PFSK-1 (cell line): ENCODE measurements around the gene FZR1.

Source experiments
- FOXP2 ChIP-seq: optimal IDR thresholded peaks from 2 replicates; pipeline ENCODE3; 2011; ENCODE audit warnings: borderline replicate concordance, control low read depth, inconsistent platforms; ENCODE audit not compliant: insufficient read depth; ENCODE audit errors: extremely low read length, extremely low read depth
- POLR2AphosphoS5 ChIP-seq: IDR thresholded peaks from 2 replicates; pipeline ENCODE4 v1.6.1; 2012; ENCODE audit warnings: low read depth, mild to moderate bottlenecking, control low read depth, low read length, moderate library complexity
- SIN3A ChIP-seq: IDR thresholded peaks from 2 replicates; pipeline ENCODE4 v1.6.1; 2012; ENCODE audit warnings: mild to moderate bottlenecking, low read length, moderate library complexity, borderline replicate concordance; ENCODE audit not compliant: insufficient read depth
- TAF1 ChIP-seq: IDR thresholded peaks from 2 replicates; pipeline ENCODE4 v1.6.1; 2012; ENCODE audit warnings: low read length, control low read depth, borderline replicate concordance; ENCODE audit not compliant: insufficient read depth
- TF ChIP-seq, protein P1 (sequence below), 2 experiments: IDR thresholded peaks; 2 replicates each; pipeline versions ENCODE4 v1.6.1 to v1.8.0; 2011 to 2012; ENCODE audit warnings: low read depth in 2 of 2, low read length in 2 of 2, control low read depth in 1 of 2, inconsistent platforms in 1 of 2, mild to moderate bottlenecking in 1 of 2, moderate library complexity in 1 of 2; ENCODE audit not compliant: insufficient read depth in 1 of 2

FZR1 gene

DNA sequence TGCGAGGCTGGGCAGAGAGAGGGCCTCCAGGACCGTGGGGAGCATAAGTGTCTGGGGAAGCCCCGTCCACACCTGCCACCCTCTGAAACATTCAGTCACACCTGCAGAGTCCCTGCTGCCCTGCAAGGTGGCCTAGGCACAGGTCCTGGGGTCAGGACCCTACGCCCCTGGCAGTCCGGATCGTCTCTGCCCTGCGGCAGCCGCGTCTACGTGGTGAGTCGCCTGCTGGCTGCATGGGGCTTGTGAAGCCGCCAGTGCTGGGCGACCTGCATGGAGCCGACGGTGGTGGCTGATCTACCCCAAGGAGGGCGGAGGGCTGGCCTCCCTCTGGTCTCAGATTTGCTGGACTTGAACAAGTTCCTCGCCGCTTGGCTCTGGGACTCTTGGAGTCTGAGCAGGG lies 13.0 kb downstream of the FZR1 start:
- TF ChIP-seq POLR2AphosphoS5 (no peak), FOXP2 (no peak), SIN3A (no peak), TAF1 (no peak)
- TF ChIP-seq, protein P1, sequence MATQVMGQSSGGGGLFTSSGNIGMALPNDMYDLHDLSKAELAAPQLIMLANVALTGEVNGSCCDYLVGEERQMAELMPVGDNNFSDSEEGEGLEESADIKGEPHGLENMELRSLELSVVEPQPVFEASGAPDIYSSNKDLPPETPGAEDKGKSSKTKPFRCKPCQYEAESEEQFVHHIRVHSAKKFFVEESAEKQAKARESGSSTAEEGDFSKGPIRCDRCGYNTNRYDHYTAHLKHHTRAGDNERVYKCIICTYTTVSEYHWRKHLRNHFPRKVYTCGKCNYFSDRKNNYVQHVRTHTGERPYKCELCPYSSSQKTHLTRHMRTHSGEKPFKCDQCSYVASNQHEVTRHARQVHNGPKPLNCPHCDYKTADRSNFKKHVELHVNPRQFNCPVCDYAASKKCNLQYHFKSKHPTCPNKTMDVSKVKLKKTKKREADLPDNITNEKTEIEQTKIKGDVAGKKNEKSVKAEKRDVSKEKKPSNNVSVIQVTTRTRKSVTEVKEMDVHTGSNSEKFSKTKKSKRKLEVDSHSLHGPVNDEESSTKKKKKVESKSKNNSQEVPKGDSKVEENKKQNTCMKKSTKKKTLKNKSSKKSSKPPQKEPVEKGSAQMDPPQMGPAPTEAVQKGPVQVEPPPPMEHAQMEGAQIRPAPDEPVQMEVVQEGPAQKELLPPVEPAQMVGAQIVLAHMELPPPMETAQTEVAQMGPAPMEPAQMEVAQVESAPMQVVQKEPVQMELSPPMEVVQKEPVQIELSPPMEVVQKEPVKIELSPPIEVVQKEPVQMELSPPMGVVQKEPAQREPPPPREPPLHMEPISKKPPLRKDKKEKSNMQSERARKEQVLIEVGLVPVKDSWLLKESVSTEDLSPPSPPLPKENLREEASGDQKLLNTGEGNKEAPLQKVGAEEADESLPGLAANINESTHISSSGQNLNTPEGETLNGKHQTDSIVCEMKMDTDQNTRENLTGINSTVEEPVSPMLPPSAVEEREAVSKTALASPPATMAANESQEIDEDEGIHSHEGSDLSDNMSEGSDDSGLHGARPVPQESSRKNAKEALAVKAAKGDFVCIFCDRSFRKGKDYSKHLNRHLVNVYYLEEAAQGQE (IDR thresholded peaks at IDR 0.05; ENCODE audit: insufficient read depth in 1 of 2, low read depth in 2 of 2, low read length in 2 of 2), result no peak

DNA sequence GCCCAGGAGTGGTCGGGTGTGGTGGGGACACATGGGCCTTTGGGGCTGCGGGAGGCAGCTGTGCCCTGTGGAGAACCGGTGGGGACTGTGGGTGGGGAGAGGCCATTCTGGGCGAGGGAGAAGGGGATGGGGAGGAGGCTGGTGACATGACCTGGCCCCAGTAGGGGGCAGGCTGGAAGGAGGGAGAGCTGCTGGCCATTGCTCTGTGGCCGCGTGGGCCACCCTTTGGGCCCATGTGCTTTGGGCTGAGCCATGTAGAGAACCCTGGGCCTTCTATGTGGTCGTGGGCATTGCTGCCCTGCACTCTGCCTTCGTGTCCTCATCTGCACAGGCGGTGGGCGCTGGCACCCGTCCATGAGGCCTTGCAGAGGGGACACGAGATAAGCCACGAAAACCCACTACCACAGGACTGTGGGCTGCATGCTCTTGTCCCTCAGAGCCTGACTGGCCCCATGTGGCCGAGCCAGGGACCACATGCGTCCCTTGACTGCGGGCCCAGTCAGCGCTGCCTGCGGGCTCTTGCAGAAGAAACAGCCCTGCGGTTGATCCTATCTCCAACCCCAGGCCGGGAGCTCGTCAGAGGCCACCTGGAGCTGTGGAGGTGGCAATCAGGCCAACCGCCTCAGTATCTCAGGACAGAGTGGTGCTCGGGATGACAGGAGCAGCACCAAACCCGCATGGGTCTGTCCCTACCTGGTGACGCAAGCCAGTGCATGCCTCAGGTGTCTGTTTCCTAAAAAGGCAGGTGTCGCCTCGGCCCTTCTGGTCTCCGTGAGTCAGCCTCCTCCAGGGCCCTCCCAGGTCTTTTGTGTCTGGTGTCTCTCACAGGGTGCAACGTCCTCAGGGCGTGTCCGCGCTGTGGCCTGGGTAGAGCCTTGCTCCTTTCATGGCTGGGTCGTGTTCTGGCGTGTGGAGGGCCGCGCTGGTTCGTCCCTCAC lies 14.3 kb downstream of the FZR1 start:
- TF ChIP-seq TAF1, result no peak
- no peak for TF ChIP-seq SIN3A
- TF ChIP-seq FOXP2, result no peak
- no peak for TF ChIP-seq POLR2AphosphoS5
- TF ChIP-seq, protein P1 (IDR thresholded peaks at IDR 0.05; ENCODE audit: insufficient read depth in 1 of 2, low read depth in 2 of 2, low read length in 2 of 2), result no peak

DNA sequence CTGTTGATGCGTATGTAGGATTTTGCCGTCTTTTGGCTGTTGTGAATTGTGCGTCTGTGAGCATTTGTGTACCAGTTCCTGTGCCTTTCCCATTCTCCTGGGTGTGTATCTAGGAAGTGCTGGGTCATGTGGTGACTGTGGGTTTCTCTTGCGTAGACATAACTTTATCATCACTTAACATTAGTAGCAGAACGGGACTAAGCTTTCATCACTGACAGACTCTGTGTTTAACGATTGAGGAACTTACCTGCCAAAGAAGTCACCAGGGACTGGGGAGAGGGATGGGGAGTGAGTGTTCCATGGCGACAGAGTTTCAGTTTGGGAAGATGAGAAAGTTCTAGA lies 15.0 kb downstream of the FZR1 start:
- no peak for TF ChIP-seq TAF1
- TF ChIP-seq, protein P1 (IDR thresholded peaks at IDR 0.05; ENCODE audit: insufficient read depth in 1 of 2, low read depth in 2 of 2, low read length in 2 of 2), result no peak
- no peak for TF ChIP-seq SIN3A
- TF ChIP-seq POLR2AphosphoS5, result no peak
- TF ChIP-seq FOXP2, result no peak

DNA sequence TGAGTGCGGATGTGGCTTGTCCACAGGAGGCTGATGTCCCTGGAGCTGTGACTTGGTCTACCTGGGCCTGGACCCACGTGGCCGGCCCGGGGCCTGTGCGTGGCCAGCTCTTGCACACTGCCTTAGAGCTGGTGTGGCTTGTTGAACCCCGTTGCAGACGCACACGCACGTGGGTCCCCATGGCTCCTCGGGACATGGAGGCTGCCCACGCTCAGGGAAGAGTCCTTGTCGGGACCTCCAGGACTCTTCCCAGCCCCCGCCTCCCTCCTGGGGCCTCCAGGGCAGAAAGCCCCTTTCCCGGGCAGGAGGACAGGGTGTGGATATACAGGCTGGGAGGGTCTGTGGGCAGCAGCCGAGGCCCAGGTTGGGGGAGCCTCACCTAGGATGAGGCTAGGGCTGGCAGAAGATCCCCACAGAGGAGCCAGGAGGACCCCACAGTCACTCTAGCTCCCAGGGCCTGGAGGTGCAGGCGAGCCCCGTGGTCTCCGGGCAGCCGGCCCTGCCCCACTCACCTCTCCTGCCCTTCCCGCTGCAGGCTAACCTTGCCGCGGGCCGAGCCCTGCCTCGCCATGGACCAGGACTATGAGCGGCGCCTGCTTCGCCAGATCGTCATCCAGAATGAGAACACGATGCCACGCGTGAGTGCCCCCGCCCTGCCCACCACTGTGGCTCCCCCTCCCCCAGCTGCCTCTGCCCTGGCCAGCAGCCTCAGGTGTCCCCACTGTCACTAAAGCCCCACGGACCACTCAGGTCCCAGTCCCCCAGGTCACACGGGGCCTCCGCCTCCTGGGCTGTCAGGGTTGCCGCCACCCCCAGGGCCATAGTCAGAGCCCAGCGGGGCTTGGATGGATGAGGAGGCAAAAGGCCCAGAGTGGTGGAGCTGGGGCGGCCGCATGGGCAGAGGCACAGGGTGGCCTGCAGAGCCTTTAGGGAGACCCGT lies 16.6 kb downstream of the FZR1 start:
- TF ChIP-seq TAF1 (no peak), SIN3A (no peak), FOXP2 (no peak), POLR2AphosphoS5 (no peak)
- TF ChIP-seq, protein P1 (IDR thresholded peaks at IDR 0.05; ENCODE audit: insufficient read depth in 1 of 2, low read depth in 2 of 2, low read length in 2 of 2), result no peak
